RWPE2 (cell line): Measurements from ENCODE around the gene SDR42E2.

Experiments used
- ATAC-seq: fragments of 200-7000 bp; cut with Tn5 transposase; 3 replicates; pipeline ENCODE4 v1.9.1; 2021; ENCODE audit warnings: low read depth
- DNase-seq: peaks from one replicate; pipeline ENCODE4 v3.0.0-alpha.2; 2020; ENCODE audit warnings: low spot score
- H3K27ac ChIP-seq: fragments of 450-650 bp; 2 replicates; pipeline ENCODE4 v1.5.1; 2017; ENCODE audit warnings: mild to moderate bottlenecking; ENCODE audit not compliant: poor library complexity, severe bottlenecking
- H3K27me3 ChIP-seq: fragments of 250-450 bp; sonication (Bioruptor Pico); 2 replicates; pipeline ENCODE4 v1.5.1; 2021; ENCODE audit warnings: mild to moderate bottlenecking, moderate library complexity; ENCODE audit not compliant: insufficient read depth, poor library complexity, severe bottlenecking
- H3K36me3 ChIP-seq: fragments of 250-450 bp; sonication (Bioruptor Pico); 2 replicates; pipeline ENCODE4 v1.5.1; 2020; ENCODE audit warnings: low read depth, mild to moderate bottlenecking, moderate library complexity
- H3K4me1 ChIP-seq: fragments of 250-450 bp; sonication (Bioruptor Pico); 2 replicates; pipeline ENCODE4 v1.5.1; 2021; ENCODE audit warnings: mild to moderate bottlenecking, moderate library complexity; ENCODE audit not compliant: insufficient read depth, poor library complexity, severe bottlenecking
- H3K4me3 ChIP-seq: fragments of 250-450 bp; sonication (Bioruptor Pico); 2 replicates; pipeline ENCODE4 v1.5.1; 2021; ENCODE audit warnings: mild to moderate bottlenecking, moderate library complexity; ENCODE audit not compliant: severe bottlenecking
- H3K9me3 ChIP-seq: fragments of 250-450 bp; sonication (Bioruptor Pico); 2 replicates; pipeline ENCODE4 v1.5.1; 2021; ENCODE audit warnings: mild to moderate bottlenecking, moderate library complexity; ENCODE audit not compliant: severe bottlenecking
- TF ChIP-seq, protein P1 (sequence below): fragments of 450-650 bp; IDR thresholded peaks from one replicate; pipeline ENCODE4 v1.5.1; 2017; ENCODE audit warnings: mild to moderate bottlenecking, moderate library complexity; ENCODE audit not compliant: poor library complexity, severe bottlenecking

SDR42E2 gene

GRCh38 chr16:22217890-22218730, 55.8 kb downstream of the SDR42E2 start:
- no peaks in the 10 kb centered on the region for H3K9me3 ChIP-seq
- DNase-seq (no peak), ATAC-seq (peak; percentile 56; the same call in 1 of the 3 replicates)
- no peaks in the 10 kb centered on the region for H3K4me1 ChIP-seq
- TF ChIP-seq, protein P1, sequence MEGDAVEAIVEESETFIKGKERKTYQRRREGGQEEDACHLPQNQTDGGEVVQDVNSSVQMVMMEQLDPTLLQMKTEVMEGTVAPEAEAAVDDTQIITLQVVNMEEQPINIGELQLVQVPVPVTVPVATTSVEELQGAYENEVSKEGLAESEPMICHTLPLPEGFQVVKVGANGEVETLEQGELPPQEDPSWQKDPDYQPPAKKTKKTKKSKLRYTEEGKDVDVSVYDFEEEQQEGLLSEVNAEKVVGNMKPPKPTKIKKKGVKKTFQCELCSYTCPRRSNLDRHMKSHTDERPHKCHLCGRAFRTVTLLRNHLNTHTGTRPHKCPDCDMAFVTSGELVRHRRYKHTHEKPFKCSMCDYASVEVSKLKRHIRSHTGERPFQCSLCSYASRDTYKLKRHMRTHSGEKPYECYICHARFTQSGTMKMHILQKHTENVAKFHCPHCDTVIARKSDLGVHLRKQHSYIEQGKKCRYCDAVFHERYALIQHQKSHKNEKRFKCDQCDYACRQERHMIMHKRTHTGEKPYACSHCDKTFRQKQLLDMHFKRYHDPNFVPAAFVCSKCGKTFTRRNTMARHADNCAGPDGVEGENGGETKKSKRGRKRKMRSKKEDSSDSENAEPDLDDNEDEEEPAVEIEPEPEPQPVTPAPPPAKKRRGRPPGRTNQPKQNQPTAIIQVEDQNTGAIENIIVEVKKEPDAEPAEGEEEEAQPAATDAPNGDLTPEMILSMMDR, result no peak
- H3K27me3 ChIP-seq, result no peaks in the 10 kb centered on the region
- H3K4me3 ChIP-seq, result no peak overlapping the region
- H3K27ac ChIP-seq, result no peak overlapping the region
- H3K36me3 ChIP-seq, result peaks cover 14% of the 10 kb centered on the region

GRCh38 chr16:22219389-22220068, 57.2 kb downstream of the SDR42E2 start:
- TF ChIP-seq, protein P1, result no peak
- peaks cover 3% of the 10 kb centered on the region; the same call in 1 of the 2 replicates for H3K36me3 ChIP-seq
- H3K9me3 ChIP-seq, result no peaks in the 10 kb centered on the region
- no peaks in the 10 kb centered on the region for H3K27me3 ChIP-seq
- ATAC-seq (no peak), DNase-seq (no peak)
- no peak overlapping the region for H3K4me3 ChIP-seq
- no peak overlapping the region for H3K27ac ChIP-seq
- H3K4me1 ChIP-seq, result no peaks in the 10 kb centered on the region

GRCh38 chr16:22220069-22220440, 57.7 kb downstream of the SDR42E2 start:
- H3K4me1 ChIP-seq, result no peaks in the 10 kb centered on the region
- ATAC-seq, result no peak
- H3K9me3 ChIP-seq, result no peaks in the 10 kb centered on the region
- TF ChIP-seq, protein P1, result no peak
- no peak for DNase-seq
- no peak overlapping the region for H3K4me3 ChIP-seq
- H3K27me3 ChIP-seq, result no peaks in the 10 kb centered on the region
- no peak overlapping the region for H3K27ac ChIP-seq
- no peaks in the 10 kb centered on the region; the same call in 1 of the 2 replicates for H3K36me3 ChIP-seq

DNA sequence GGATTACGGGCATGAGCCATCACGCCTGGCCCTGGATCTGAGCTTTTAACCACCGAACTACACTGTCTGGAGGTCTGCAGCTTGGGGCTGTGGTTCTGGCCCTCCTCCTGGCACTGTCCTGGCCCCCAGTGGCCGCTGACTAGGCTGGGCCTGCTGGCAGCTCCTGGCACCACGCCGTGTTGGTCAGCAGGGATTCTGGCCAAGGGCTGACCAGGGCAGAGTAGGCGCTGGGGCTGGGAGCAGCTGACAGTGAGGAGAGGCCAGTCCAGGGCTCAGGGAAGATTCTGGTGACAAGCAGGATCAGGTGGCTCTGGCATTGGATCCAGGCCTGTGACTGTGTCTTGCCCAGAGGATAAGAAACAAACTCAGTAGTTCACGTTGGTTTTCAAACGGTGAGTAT, 58.4 kb downstream of the SDR42E2 start:
- no peak overlapping the region for H3K27ac ChIP-seq
- H3K4me3 ChIP-seq, result no peak overlapping the region
- TF ChIP-seq, protein P1, result no peak
- no peaks in the 10 kb centered on the region; the same call in 1 of the 2 replicates for H3K36me3 ChIP-seq
- no peak for DNase-seq
- no peaks in the 10 kb centered on the region for H3K9me3 ChIP-seq
- no peaks in the 10 kb centered on the region for H3K27me3 ChIP-seq
- H3K4me1 ChIP-seq, result no peaks in the 10 kb centered on the region
- ATAC-seq, result no peak
